Measurements from ENCODE around the gene ZNF462.

ZNF462 gene

GRCh38 chr9:106931466-106931865 is 68.5 kb downstream of the ZNF462 start:
- no peak for DNase-seq

GRCh38 chr9:106932178-106932577 is 69.2 kb downstream of the ZNF462 start:
- DNase-seq = no peak

GRCh38 chr9:106932675-106933074 is 69.7 kb downstream of the ZNF462 start:
- no peak for DNase-seq

GRCh38 chr9:106933470-106933869 is 70.5 kb downstream of the ZNF462 start:
- no peak for DNase-seq

GRCh38 chr9:106934442-106935238 is 71.7 kb downstream of the ZNF462 start:
- DNase-seq = no peak

GRCh38 chr9:106936680-106937079 is 73.7 kb downstream of the ZNF462 start:
- DNase-seq = peak; percentile 3

- DNase-seq = no peak
These were observed 79.0 kb downstream of the ZNF462 start for GRCh38 chr9:106941916-106942315.

GRCh38 chr9:106945727-106946660 is 83.0 kb downstream of the ZNF462 start:
- no peak for DNase-seq

GRCh38 chr9:106947106-106947900 is 84.3 kb downstream of the ZNF462 start:
- no peak for DNase-seq

GRCh38 chr9:106953174-106953573 is 90.2 kb downstream of the ZNF462 start:
- DNase-seq = no peak

GRCh38 chr9:106954558-106954957 is 91.6 kb downstream of the ZNF462 start:
- DNase-seq = no peak

GRCh38 chr9:106954974-106955850 is 92.2 kb downstream of the ZNF462 start:
- DNase-seq = peak; percentile 3

- DNase-seq = no peak
These were observed 94.0 kb downstream of the ZNF462 start for GRCh38 chr9:106956971-106957370.

GRCh38 chr9:106958955-106959657 is 96.1 kb downstream of the ZNF462 start:
- no peak for DNase-seq

GRCh38 chr9:106960258-106960657 is 97.3 kb downstream of the ZNF462 start:
- DNase-seq = no peak

- DNase-seq = no peak
These were observed 98.7 kb downstream of the ZNF462 start for GRCh38 chr9:106961623-106962022.

- no peak for DNase-seq
These were observed 99.2 kb downstream of the ZNF462 start for GRCh38 chr9:106962122-106962521.

GRCh38 chr9:106962615-106963363 is 99.8 kb downstream of the ZNF462 start:
- no peak for DNase-seq

GRCh38 chr9:106963684-106964083 is 100.7 kb downstream of the ZNF462 start:
- no peak for DNase-seq

GRCh38 chr9:106964329-106964728 is 101.4 kb downstream of the ZNF462 start:
- DNase-seq = no peak
